Kidney (tissue), 14 donors: ENCODE results near the gene TNNI2. TPM values are rescaled to one million over a fixed set of nuclear protein-coding genes. Genes with fewer than 3 reads are reported as not detected.

Experiments used
- DNase-seq, 5 donors: peaks; one replicate each; pipeline ENCODE4 v3.0.0-alpha.2; 2013 to 2020
- FAIRE-seq: peaks from 2 replicates; lab custom pipeline; 2012; peaks lifted over from hg19 to GRCh38; lab: Jason Lieb, UNC
- H3K27ac ChIP-seq, 2 donors: one replicate each; pipeline ENCODE4 v1.7.0; 2013; ENCODE audit warnings: low read depth in 2 of 2, low read length in 2 of 2, inconsistent platforms in 1 of 2
- H3K27me3 ChIP-seq: one replicate; pipeline ENCODE4 v1.7.1; 2013; ENCODE audit warnings: low read length, inconsistent platforms; ENCODE audit not compliant: control insufficient read depth, insufficient read depth
- H3K36me3 ChIP-seq, 3 donors: one replicate each; pipeline versions ENCODE4 v1.7.0 to v1.7.1; 2013; ENCODE audit warnings: low read length in 3 of 3, control low read depth in 1 of 3, inconsistent platforms in 1 of 3; ENCODE audit not compliant: insufficient read depth in 3 of 3, control insufficient read depth in 2 of 3
- H3K4me1 ChIP-seq, 3 donors: one replicate each; pipeline versions ENCODE4 v1.7.0 to v1.7.1; 2013; ENCODE audit warnings: low read length in 3 of 3, inconsistent platforms in 1 of 3, low read depth in 1 of 3; ENCODE audit not compliant: control insufficient read depth in 2 of 3, insufficient read depth in 2 of 3
- H3K4me3 ChIP-seq, 3 donors: one replicate each; pipeline versions ENCODE4 v1.7.0 to v1.8.1; 2013; ENCODE audit warnings: low read length in 3 of 3, control low read depth in 1 of 3, inconsistent platforms in 1 of 3
- H3K9ac ChIP-seq, 3 donors: one replicate each; pipeline versions ENCODE4 v1.7.0 to v1.7.1; 2013; ENCODE audit warnings: low read length in 3 of 3, control low read depth in 1 of 3, inconsistent platforms in 1 of 3
- H3K9me3 ChIP-seq, 3 donors: one replicate each; pipeline versions ENCODE4 v1.7.0 to v1.7.1; 2013; ENCODE audit warnings: low read length in 3 of 3, control low read depth in 1 of 3, inconsistent platforms in 1 of 3; ENCODE audit not compliant: control insufficient read depth in 2 of 3, insufficient read depth in 1 of 3
- CTCF ChIP-seq: IDR thresholded peaks from 3 replicates; pipeline ENCODE4 v1.5.1; 2012; ENCODE audit warnings: mild to moderate bottlenecking, moderate library complexity, borderline replicate concordance; ENCODE audit not compliant: insufficient read depth; ENCODE audit errors: extremely low read depth
- intact Hi-C: fragments of 100-400 bp; cut with DNase I; formaldehyde crosslinking; loops from one replicate; pipeline ENCODE4 v1.11.1; 2022
- polyA plus RNA-seq: library from polyadenylated mRNA; stranded (reverse); fragments of 350-450 nt; fragmentation: Illumina TruSeq; extraction: RNeasy Lipid Tissue Mini Kit (QIAGEN cat#74804); gene quantifications from one replicate; pipeline ENCODE4 v1.2.3, GENCODE V29; 2014; ENCODE audit warnings: low read depth, low replicate concordance; ENCODE audit not compliant: insufficient read depth
- total RNA-seq: library from RNA; stranded (reverse); fragmentation: NEBNext Ultra II Directional; extraction: Animal tissue kit (Norgen Biotek cat#: 25700); gene quantifications from one replicate; pipeline ENCODE4 v1.2.1, GENCODE V29; 2021
- donor health status: control.
- donor health status: control.
- donor health status: control.
- donor health status: control.
- donor health status: control.
- donor health status: DM: yes; HTN: yes; CAD: no.
- donor health status: Normal renal cell carcinoma (clear cell type).

The TNNI2 gene
- total and polyA plus RNA-seq, 2 donors from 2014 or later: 1.3 TPM; not detected in 1

- FAIRE-seq: no peak
- Histone ChIP-seq H3K36me3 (no peaks in the 10 kb centered on the region), H3K4me3 (no peak overlapping the region), H3K27me3 (no peaks in the 10 kb centered on the region), H3K9me3 (peaks cover 0 to 12% (median 0%) of the 10 kb centered on the region in 3 donors), H3K9ac (no peak overlapping the region), H3K27ac (no peak overlapping the region), H3K4me1 (no peaks in the 10 kb centered on the region)
- no peak for DNase-seq
- intact Hi-C loops: no loop called here
- TF ChIP-seq CTCF: no peak
Observed at GRCh38 chr11:1817511-1817910, 21.3 kb upstream of the TNNI2 start.

- Histone ChIP-seq H3K36me3 (no peaks in the 10 kb centered on the region), H3K4me1 (no peaks in the 10 kb centered on the region), H3K9me3 (peaks cover 0 to 12% (median 0%) of the 10 kb centered on the region in 3 donors), H3K9ac (no peak overlapping the region), H3K27me3 (no peaks in the 10 kb centered on the region), H3K4me3 (no peak overlapping the region), H3K27ac (no peak overlapping the region)
- intact Hi-C loops: no loop called here
- DNase-seq: peak in 3 of 5 donors; percentile 12 to 55 (median 40)
- TF ChIP-seq CTCF: no peak
- FAIRE-seq: no peak
Observed at GRCh38 chr11:1819074-1819473, 19.7 kb upstream of the TNNI2 start.

- Histone ChIP-seq H3K4me3 (no peak overlapping the region), H3K9ac (no peak overlapping the region), H3K27me3 (no peaks in the 10 kb centered on the region), H3K4me1 (no peaks in the 10 kb centered on the region), H3K36me3 (no peaks in the 10 kb centered on the region), H3K9me3 (peaks cover 0 to 12% (median 0%) of the 10 kb centered on the region in 3 donors), H3K27ac (no peak overlapping the region)
- DNase-seq: peak in 1 of 5 donors; percentile 42
- no peak for FAIRE-seq
- no peak for TF ChIP-seq CTCF
- intact Hi-C loops: no loop called here
Observed at GRCh38 chr11:1820463-1821325, 18.1 kb upstream of the TNNI2 start.
